Stimulated activated CD8-positive, alpha-beta memory T cell treated with anti-CD3 and anti-CD28 coated beads, Interleukin-4, amount 100 ng/mL, for 48 hours (primary cell): ENCODE data around the gene SLC25A6.
"Not testable (repeated sequence)": the region's sequence is repeated elsewhere in the genome, so short reads cannot be mapped to it uniquely, and the experiment has no call there.

ENCODE experiments used
- DNase-seq: peaks from one replicate; pipeline ENCODE4 v3.0.0-alpha.2; 2020

The SLC25A6 gene

GRCh38 chrX:1351981-1352714 lies 39.8 kb downstream of the SLC25A6 start:
- no peak for DNase-seq

- not testable (repeated sequence) for DNase-seq
Measured at GRCh38 chrX:1349606-1350005, 42.3 kb downstream of the SLC25A6 start.

GRCh38 chrX:1341545-1342184 lies 50.2 kb downstream of the SLC25A6 start:
- no peak for DNase-seq

GRCh38 chrX:1336948-1337779 lies 54.7 kb downstream of the SLC25A6 start:
- no peak for DNase-seq

- no peak for DNase-seq
Measured at GRCh38 chrX:1336331-1336943, 55.5 kb downstream of the SLC25A6 start, which contains the start of gene IL3RA. IL3RA (plus strand) TSS chrX:1336785; CDS start chrX:1341766, 4,981 bp downstream.
